HG02610 (cell line): ENCODE measurements around the gene FER.

Source experiments
- ATAC-seq: cut with Tn5 transposase; IDR thresholded peaks from one replicate; pipeline ENCODE4 v1.9.1; 2021; ENCODE audit warnings: mild to moderate bottlenecking, moderate library complexity; ENCODE audit not compliant: unreplicated experiment

Gene FER

DNA sequence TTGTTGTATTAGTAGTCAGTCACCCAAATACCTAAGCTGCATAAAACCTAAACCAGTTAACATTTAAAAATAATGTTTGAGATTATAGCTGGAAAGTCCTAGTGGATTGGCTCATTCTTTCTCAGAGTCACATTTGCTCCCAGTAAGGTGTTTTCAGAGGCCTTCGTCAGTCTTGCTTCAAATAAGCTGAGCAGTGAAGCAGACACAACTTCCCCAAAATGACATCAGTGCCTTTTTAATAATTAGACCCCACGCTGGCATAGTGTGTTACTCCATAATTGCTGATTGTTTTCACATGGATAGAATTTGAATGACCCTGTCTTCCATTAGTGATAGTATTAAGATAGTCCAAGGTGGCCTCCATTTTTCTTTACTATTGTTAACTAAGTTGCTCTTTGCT lies 416.3 kb downstream of the FER start:
- ATAC-seq = peak; percentile 62

DNA sequence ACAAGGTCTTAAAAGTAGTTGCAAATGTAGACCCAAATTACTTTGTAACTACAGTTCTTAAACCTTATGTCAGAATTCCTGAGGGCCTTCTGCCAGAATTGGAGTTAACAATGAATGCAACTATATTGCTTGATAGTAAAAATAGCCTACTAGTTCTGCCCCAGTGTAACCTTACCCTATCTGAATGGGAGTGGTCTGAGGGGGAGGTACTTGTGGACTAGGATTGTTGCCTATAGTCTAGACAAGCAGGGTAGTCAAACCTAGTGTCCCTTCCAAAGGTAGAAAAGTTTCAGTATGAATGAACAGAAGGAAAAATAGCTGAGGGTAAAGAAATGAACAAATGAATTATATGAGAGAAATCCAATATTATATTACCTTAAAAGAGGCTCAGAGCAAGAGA lies 419.9 kb downstream of the FER start:
- ATAC-seq = no peak

DNA sequence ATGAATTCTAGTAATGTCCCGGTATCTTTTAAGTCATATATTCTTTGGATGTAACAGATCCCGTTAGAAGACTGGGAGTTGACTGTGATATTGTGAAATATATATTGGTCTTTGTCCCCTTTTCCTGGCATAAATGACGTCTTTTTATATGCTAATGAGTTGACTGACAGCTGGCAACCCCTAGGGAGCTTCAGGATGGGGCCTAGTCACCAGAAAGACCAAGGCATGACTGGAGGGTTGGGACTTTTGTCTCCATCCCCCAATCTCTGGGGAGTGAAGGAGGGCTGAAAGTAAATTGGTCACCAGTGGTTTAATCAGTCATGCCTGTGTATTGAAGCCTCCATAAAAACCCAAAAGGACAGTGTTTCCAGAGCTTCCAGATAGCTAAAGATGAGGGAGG lies 420.5 kb downstream of the FER start:
- ATAC-seq = no peak

DNA sequence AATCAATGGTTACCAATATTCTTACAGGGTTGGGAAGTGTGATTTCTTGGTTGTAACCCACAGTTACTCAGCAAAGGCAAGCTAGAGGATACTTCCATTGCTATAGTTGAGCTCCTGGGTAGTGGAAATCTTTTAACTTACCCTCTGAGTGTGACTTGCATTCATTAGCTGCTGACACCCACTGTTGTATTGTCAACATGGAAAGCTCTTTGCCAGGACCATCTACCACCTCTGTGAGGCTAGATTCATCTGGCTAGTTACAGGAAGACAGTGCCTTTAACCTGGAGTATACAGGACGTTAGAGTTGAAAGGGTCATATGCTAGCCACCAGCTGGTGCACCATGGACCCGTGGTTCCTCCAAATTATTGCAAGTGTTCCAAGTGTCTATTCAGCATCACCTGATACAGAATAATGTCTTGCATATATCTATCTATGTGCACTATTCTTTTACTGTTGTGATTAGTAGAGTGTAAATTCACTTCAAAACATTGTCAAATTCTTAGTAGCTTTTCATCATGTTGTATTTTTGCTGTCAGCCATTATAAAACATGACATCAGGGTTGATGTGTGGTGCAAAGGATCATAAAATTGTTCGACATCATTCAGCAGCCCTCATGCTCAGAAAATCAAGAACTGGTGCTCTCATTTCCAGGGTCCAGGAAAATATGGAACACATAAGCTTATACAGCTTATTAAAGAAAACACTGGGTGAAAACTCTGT lies 423.1 kb downstream of the FER start:
- ATAC-seq = no peak

DNA sequence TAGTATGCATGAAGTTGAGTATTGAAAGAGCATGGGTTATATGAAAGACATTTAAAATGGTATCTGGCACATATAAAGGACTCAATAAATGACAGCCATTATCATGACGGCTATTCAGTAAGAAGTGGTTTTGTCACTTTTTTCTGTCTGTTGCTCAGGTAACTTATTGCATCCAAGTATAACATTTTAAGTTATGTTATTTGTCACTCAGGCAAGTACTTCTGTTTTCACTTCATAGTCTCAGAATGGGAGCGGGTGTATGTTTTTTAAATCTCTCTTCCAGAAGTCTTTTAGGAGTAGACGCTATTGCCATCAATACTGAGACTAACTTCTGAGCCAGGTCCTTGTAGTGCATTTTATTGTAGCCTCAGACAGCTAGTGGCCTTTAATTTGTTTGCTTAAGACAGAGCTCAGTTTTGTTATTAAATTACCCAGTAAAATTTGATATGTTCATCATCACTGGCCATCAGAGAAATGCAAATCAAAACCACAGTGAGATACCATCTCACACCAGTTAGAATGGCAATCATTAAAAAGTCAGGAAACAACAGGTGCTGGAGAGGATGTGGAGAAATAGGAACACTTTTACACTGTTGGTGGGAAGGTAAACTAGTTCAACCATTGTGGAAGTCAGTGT lies 423.9 kb downstream of the FER start:
- ATAC-seq = peak; percentile 82

DNA sequence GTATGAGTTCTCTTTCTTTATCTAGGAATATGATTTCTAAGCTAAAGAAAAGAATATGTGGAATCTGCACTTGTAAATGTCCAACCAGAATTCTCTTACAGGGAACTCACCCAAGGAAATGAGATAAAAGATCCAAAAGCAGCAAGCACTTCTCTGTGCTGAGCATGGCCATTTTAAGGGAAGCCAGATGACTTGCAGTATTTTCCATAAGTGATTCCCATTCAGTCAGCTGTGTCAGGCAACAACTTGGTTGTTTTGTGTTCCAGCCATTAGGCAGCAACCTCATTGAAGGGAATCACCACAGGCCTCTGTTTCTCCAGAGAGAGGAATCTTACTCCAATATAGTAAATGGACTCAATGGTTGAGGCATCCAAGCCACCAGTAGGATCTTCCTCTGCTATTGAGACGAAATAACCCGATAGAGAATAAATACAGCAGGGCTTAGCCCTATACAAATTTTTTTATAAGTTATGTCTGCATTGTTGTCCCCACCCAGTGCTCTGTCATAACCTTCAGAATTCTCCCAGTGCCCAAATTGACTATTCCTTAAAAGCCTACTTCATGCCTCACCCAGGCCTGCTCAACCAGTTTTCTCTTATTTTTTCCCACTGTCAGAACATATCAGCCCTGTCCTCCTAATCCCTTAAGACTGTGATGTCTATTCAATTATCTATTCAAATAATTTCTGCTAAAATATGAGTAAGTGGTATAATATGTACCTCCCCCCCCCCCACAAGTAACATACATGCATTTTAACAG lies 425.5 kb downstream of the FER start:
- ATAC-seq = no peak

DNA sequence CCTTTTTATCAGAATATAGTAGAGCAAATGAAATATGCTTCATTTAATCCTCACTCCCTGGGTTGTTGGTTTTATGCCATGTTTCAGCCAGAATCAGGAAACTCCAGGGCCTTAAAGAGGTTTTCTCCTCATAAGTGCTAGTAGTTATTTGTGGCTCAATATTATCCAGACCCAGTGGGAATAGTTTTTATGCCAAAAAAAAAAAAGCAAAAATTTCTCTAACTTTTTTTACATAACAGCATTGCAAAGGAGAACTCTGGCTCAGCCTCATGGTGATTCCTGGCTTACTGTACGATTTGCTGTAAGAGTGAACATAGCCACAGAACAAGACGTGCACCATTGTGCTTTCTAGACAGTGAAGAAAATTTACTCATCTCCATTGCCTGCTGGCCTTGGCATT lies 429.5 kb downstream of the FER start:
- no peak for ATAC-seq

DNA sequence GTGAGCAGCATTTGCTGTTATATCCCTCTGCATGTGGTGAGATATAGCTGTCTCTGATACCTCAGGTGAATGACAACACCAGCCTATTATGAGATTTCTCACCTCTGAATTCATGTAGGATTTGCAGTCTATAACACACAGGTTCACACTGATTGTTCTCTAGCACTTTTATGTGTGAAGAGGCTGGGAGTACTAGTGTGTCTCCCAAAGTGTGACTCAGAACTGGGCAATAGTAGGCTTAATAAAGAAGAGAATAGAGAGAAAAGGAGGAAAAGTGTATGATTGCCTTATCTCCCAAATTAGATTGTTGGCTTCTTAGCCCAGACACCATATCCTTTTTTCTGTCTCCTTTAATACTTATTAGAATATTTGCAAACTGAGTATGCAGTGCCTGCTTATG lies 430.1 kb downstream of the FER start:
- ATAC-seq = no peak

DNA sequence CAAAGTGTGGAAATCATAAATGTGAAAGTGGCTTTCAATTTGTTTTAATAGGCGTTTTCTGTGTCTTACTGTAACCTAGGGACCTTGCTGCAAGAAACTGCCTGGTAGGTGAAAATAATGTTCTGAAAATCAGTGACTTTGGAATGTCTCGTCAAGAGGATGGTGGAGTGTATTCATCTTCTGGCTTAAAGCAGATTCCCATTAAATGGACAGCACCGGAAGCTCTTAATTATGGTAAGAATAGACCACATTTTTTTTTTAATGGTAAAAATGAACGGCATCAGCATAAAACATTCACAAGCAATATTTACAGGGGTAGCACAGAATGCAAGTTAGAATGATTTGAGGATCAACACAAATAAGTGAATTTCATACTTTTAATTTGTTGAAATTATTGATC lies 433.0 kb downstream of the FER start:
- no peak for ATAC-seq

DNA sequence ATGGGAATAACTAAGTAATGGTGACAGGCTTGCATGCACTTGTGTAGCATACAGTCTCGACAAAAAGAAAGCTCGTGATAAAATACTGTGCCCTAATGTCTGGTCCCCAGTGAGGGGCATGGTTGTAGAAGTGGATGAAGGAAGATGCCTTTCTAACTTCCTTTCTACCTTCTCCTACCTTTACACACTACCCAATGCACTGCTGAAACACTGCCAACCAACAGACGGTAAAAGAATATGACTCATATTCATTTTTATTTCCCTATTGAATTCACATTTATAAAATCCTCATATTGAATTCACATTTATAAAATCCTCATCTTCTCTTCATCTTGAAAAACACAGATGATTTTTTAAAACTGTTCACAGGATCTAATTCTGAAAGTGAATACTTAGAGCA lies 439.1 kb downstream of the FER start:
- ATAC-seq = no peak

DNA sequence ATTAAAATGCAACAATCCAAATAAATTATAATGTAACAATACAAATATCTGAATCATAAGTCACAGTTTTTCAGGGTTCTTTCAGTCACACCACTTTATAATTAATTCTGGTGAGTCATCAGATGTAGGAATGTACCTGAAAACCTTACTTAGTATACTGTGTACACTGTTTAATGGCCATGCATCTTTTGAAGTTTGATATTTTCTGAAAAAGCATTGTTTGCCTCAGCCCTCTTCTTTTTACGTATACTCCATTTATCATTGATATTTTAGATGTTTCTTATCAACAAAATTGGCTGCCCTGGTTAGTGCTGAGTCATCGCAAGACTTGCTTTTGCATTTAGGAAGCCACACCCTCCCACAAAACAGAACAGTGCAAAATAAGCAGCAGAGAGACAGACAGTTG lies 443.5 kb downstream of the FER start:
- peak; percentile 91 for ATAC-seq

DNA sequence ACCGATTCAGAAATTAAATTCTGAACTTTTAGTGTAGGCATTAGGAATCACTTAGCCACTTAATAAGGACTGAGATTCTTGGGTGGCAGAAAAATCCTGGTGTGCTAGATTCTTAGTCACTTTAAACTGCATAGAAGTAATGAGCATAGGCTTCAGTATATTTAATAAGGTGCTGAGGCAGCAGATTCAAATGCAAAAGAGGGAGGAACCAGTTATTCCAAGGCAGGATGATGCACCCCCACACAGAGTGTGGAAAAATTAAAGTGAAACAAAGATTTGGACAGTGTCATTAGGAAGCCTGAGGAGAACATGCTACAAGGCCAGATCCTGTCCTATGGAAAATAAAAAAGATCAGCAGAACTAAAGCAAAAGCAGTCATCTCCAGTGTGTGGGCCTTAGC lies 444.3 kb downstream of the FER start:
- ATAC-seq = no peak

DNA sequence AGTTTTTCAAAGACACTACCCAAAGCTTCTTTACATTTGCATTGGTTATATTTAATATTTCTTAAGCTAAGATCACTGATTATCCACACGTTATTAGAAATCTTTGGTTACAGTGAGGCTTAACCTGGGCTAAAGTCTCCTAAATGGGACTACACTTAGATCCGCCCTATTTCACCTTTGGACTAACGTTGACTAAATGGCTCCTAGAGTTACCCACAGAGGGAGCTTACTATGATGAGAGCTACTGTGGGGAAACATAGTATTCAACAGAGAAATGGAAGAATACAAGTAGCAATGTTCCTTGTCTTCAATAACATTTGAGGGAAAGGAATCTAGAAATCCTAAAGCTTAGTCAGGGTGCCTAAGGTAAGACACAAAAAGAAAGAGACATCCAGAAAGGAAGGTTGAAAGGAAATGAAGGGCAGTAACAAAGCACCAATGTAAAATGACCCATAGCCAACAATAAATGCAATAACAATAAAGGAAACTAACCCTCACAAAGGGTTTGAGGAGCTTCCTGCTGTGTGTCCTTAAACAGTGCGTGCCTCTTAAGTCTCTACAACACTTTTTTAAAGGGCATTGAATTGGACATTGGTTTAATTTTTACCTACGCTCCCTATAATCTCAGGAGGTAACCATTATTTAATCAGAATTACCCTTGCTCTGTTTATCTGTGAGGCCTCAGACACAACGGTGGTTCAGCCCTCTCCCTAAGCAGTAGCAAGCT lies 445.0 kb downstream of the FER start:
- no peak for ATAC-seq

DNA sequence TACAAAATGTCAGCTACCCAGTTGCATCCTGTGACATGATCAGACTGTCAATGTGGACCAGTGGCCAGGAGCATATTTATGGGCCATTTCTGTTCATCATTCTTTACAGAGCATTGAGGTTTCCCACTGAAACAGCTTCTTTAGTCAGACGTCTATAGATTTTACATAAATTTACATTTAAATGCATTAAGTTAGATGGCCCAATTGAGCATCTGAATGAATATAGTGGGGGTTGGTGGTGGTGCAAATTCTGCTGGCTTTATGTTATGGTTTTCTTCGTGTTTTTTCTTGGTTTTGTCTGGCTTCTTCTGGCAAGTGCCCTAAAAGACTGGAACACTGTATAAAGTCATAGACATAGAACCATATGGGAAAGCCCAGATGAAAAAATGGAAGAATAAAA lies 448.0 kb downstream of the FER start:
- ATAC-seq = no peak

DNA sequence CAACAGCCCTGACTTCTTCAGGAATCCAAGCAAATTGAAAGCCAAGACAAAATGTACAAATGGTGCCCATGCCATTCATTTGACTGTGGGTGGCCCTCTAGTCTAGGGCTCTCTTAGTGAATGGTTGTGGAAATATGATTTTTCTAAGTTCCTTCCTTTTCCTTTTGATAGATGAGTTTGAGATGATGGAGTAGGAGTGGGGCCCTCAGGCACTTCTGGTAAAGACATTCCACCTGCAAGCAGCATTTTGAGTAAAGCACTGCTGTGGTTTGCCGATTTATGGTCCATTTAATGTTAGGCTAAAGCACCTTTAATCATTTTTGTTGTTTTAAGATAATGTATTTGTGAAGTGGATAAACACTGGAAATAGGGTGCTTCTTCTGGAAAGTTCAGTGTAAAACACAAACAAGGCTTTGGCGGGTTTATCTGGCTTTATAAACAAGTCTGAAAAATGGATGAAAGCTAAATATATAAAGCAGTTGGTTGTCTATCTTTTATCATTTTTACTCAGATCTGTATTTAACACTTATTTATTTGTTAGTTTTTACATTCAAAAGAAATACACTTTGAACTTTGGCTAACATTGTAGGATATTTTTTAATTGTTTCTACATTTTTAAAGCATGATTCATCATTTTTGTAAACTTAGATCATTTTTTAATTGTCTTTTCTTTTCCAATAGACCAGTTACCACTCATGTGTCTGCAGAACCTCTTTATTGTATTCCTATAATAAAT lies 448.6 kb downstream of the FER start:
- ATAC-seq = no peak

DNA sequence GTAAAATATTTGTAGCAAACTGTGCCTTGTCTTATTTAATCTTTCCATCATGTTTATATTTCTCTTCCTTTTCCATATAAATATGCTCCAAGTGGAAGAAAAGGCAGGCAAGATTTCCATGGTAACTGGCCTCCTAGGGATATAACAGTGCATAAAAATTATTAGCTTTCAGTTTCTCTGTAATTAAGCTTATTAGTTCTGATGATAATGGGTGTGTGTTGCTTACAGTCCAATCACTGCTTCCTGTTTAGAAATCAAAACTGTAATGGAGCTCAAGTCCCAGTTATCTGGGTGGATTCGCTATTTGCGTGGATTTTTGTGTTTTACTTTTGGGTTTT lies 449.1 kb downstream of the FER start:
- ATAC-seq = no peak

DNA sequence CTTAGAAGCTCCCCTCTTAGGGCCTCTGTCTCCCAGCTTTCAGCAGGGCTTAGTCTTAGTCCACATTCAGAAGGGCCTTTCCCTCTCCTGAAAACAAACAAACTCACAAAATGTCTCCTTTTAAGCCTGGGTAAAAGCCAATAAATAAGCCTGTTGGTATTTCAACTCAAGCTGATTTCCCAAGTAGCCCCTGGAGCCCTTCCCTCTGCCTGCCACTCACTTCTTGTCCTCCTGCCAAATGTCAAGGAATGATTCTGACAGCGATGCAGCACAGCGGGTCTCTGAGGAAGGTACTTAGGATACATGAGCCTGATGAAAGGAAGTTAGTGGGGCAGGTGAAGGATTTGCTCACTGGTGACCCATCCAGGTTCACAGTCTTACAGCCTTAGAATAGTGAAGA lies 451.6 kb downstream of the FER start:
- no peak for ATAC-seq

DNA sequence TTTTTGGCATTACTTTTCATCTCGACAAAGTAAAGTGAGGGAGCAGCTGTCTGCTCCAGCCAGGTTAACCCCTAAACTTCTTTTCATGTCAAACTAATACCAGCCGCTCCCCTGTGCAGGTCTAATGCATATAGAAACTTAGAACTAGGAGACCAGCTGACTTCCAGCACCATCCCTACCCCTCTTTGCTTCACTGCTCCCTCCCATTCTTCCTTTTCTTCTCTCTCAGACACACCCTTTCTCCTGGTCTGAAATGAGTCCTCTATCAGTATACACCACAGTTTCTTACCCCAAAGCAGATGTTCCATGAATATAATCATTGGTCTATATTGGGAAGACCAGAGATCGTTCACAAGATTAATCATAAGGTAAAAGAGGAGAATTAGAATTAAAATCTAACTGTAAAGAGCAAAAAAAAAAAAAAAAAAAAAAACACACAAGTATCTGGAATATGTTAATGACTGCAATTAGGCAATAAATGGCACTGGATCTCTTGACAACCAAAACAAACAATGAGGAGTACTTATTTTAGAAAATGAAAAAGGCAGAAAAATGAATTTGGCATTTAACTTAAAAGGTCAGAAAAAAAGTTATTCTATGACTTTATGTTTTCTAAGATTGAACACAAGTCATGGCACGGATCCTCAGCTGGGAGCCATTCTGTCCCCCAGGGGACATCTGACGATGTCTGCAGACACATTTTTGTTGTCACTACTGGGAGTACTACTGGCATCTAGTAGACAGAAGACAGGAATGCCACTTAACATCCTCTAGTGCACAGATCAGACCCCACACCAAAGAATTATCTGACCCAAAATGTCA lies 452.3 kb downstream of the FER start:
- ATAC-seq = no peak

DNA sequence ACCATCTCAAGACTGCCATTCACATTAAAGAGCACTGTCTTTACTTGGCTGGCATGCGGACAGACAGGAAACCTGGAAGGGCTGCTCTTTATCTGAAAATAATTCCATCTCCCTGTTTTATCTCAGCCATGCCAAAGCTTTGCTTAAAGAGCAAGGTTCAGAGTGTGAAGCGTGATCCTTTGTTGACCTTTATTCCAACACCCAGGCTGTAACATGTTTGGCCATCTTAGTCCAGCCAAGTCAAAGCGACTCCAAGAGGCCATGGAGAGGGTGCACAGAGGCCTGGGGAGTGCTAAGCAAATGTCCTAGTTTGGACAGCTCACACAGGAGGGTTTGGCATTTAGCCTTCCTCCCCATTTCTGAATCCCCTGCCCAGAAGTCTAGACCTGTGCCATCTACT lies 467.3 kb downstream of the FER start:
- no peak for ATAC-seq

DNA sequence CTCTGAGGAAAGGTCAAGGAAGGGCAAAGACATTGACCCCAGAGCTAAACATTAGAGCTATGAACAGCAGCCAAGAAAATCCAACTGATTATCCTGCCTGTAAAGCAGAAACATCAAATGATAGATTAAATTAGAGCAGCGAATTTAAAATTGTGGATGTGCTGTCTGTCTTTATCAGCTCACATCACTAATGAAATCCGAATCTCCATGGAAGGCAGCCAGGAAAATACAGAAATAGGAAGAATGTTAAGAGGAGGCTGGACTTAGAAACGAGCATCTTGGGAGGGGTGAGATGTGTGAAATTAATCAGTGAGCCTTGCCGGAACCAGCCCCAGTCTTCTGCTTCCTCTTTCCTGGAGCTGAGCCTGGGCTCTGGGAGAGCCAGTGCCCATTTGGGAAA lies 471.1 kb downstream of the FER start:
- no peak for ATAC-seq
